GM21390 (cell line): ENCODE results near the gene ADAMTSL2.

Experiments used
- ATAC-seq: cut with Tn5 transposase; IDR thresholded peaks from one replicate; pipeline ENCODE4 v1.9.1; 2021; ENCODE audit not compliant: unreplicated experiment

The ADAMTSL2 gene

GRCh38 chr9:133572821-133573361 is 38.4 kb downstream of the ADAMTSL2 start:
- ATAC-seq = no peak

- no peak for ATAC-seq
Observed at GRCh38 chr9:133573791-133574515, 39.4 kb downstream of the ADAMTSL2 start.

GRCh38 chr9:133574771-133575170 is 40.3 kb downstream of the ADAMTSL2 start:
- no peak for ATAC-seq

GRCh38 chr9:133575186-133576030 is 40.9 kb downstream of the ADAMTSL2 start:
- no peak for ATAC-seq

- no peak for ATAC-seq
Observed at GRCh38 chr9:133576031-133576874, 41.7 kb downstream of the ADAMTSL2 start.

- no peak for ATAC-seq
Observed at GRCh38 chr9:133576875-133577736, 42.6 kb downstream of the ADAMTSL2 start.

GRCh38 chr9:133577737-133578112 is 43.2 kb downstream of the ADAMTSL2 start:
- ATAC-seq = no peak

GRCh38 chr9:133578524-133579441 is 44.3 kb downstream of the ADAMTSL2 start:
- ATAC-seq = no peak

GRCh38 chr9:133579601-133580418 is 45.3 kb downstream of the ADAMTSL2 start:
- no peak for ATAC-seq

- ATAC-seq = no peak
Observed at GRCh38 chr9:133580419-133580738, 45.9 kb downstream of the ADAMTSL2 start.

- no peak for ATAC-seq
Observed at GRCh38 chr9:133581011-133581410, 46.5 kb downstream of the ADAMTSL2 start.

GRCh38 chr9:133581513-133582343 is 47.2 kb downstream of the ADAMTSL2 start:
- ATAC-seq = no peak

GRCh38 chr9:133582501-133583045 is 48.1 kb downstream of the ADAMTSL2 start:
- ATAC-seq = no peak

- no peak for ATAC-seq
Observed at GRCh38 chr9:133583111-133583510, 48.6 kb downstream of the ADAMTSL2 start.

- no peak for ATAC-seq
Observed at GRCh38 chr9:133583586-133583985, 49.1 kb downstream of the ADAMTSL2 start.

- ATAC-seq = no peak
Observed at GRCh38 chr9:133584167-133584558, 49.7 kb downstream of the ADAMTSL2 start.
